GM21515 (cell line): Measurements from ENCODE around the gene CLRN3.

Source experiments
- ATAC-seq: cut with Tn5 transposase; IDR thresholded peaks from one replicate; pipeline ENCODE4 v1.9.1; 2021; ENCODE audit not compliant: unreplicated experiment

The CLRN3 gene

GRCh38 chr10:127875449-127875765 is 17.3 kb downstream of the CLRN3 start:
- ATAC-seq, result no peak

DNA sequence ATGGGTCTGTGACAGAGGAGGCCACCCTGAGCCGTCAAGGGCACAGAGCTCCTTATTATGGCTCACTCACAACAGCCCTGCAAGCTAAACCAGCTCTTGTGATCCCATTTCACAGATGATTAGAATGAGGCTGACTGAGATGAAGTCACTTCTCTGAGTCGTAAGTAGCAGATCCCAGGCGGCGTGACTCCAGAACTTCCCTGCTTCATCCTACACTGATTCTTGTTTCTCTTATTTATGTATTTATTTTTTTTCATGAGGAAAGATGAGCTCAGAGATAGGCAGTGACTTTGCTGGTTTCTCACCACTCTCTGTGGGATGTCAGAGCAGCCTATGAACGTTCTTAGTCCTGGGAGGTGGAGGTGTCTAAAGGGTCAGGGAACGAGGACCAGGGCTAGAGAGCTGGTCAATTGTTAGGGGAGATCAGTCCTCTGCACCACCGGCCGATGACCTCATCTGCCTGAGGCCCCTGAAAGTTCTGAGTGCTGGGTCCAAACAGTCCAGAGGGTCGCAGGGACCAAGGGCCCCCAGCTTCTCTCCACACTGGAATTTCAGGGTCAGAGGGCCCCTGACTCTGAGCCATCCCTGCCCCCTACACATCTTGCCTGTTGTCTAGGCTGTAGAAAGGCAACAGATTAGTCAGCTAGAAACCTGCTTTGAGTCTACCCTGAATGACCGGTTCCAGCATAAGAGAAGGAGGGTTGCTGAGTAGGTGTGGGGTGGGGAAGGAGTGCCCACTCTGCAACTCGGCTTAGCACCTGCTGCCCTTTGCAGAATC is 17.9 kb downstream of the CLRN3 start:
- no peak for ATAC-seq

DNA sequence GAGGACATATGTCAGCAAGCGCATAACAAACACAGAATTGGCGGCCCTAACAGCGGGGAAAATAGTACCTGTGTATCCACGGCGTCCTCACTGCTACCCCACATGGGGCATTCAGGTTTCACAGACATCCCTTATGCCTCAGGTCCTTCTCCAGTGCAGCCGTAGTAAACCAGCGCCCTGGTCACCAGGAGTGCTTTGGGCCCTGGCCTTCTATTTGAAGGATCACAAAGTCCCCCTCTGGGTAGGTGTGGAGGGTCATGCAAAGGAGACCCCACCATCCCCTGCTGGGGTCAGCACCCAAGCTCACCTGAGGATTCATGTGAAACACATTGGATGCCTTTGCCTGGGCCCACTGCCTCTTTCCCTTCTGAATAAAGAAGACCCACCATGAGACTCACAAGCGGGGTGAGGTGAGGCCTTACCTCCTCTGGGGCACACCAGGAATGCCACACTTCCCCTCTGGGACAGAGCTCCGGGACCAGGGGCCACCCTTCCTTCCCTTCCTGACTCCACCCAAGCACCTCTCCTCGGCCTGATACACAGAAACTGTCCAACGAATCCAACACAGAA is 18.8 kb downstream of the CLRN3 start:
- ATAC-seq, result no peak

GRCh38 chr10:127872871-127873600 is 19.7 kb downstream of the CLRN3 start:
- ATAC-seq, result no peak

DNA sequence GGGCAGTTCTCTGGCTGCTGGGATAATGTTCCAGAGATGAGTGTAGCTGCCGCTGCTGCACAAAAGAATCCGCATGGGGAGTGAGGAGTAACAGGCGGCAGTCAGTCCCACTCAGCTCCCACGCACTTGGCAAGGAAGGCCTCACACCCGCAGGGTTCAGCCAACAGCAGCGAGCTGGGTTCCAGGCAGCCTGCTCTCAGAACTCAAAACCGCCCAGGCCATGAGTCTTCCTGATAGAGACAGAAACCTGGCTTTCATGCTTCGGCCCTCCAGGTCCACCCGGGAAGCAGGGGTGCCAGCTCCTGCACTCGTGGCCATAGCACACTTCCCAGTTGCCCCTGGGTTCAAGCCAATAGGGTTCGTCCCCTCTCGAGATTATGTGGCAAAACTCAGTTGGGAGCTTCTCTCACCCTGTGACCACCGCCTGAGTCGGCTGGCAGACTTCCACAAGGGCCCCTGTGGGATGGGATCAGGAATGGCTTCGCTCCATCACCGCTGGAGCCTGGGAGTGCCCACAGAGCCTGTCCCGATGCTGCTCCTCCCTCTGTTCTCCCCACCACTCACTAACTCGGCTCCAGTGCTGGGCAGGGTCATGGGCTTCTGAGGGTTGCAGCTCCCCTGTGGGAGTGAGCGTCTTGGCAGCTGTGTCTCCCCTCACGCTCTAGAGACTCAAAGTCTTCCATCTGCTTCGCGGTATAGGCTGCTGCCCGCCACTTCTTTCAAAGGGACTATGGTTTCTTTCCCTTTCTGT is 20.6 kb downstream of the CLRN3 start:
- no peak for ATAC-seq

DNA sequence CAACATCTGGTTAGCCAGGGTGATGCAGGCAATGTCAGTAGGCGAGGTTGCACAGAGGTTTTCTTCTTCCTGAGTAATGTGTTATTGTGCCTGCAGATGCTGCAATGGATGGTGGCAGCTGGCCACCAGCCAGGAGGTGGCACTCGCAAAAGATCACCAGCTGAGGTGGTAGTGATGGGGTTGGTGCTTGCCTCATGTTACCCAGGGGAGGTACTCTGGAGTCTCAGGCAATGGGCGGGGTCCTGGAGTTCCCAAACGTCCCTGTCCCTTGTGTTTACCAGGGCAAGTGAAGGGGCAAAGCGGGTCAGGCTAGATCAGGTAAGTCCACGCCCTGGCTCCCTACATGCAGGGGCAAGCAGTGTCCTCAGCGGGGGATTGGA is 21.1 kb downstream of the CLRN3 start:
- no peak for ATAC-seq

GRCh38 chr10:127869329-127869728 is 23.4 kb downstream of the CLRN3 start:
- no peak for ATAC-seq

DNA sequence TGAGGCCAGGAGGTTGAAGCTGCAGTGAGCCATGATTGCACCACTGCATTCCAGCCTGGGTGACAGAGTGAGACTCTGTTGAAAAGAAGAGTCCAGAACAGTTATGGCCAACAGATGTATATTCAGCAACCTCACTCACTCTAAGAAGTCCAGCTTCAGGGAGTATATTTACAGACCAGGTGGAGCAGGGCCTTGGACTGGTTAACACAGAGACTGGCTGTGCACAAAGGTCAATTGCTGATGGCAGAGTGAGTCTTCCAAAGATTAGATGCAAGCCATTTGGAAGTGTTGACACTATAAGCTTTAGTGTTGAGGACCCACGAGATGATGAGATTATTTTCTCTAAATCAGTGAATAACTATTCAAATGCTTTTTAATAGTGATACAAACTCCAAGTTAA is 24.9 kb downstream of the CLRN3 start:
- ATAC-seq, result no peak

- no peak for ATAC-seq
Observed at GRCh38 chr10:127866276-127867013, 26.3 kb downstream of the CLRN3 start.

GRCh38 chr10:127863231-127863825 is 29.4 kb downstream of the CLRN3 start:
- ATAC-seq, result no peak

DNA sequence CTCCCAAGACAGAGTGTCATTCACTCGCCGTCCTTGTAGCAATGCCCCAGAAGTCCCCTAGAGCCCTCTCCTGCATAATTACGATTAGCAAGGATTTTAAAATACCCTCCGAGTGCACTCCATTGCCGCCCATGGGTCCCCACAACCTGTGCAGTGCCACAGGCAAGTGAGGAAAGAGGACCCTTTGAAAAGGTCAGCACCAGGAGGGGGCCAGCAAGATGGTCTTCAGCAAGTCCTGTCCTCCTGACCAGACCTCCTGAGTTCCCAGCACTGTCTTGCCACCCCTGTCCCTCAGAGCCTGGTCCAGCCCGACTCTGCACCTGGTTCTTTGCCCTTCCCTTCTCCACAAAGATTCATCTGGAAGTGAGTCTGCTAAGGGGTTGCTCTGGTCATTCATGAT is 32.1 kb downstream of the CLRN3 start:
- no peak for ATAC-seq

DNA sequence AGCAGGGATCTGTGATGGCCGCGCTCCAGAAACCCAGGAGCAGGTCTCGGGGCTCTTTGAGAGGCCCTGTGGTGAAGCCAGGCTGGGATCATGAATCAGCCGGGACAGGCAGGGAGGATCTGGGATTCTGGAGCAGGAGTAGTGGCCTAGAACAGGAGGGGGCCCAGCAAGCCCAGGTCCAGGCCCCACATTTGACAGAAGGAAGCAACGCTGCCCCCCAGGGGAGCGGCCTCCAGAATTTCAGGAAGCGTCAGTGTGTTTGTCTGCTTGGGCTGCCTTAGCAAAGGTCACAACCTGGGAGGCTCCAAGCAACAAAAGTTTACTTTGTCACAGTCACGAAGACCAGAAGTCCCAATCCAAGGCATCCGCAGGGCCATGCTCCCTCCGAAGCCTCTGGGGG is 36.8 kb downstream of the CLRN3 start:
- no peak for ATAC-seq

DNA sequence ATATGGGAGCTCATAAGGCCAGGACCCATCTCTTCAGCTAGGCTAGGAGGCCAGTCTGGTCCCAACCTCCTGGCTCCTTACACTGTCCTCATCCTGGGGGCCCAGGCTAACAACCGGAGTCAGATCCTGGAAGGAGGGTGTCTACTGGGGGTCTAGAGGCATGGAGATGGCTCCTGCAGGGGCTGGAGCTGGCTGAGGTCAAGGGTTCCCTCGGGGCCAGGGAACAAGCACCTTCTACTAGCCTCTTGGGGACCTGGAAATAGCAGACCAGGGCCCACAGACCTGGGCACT is 37.2 kb downstream of the CLRN3 start:
- no peak for ATAC-seq

GRCh38 chr10:127854769-127855590 is 37.8 kb downstream of the CLRN3 start:
- peak; percentile 82 for ATAC-seq

DNA sequence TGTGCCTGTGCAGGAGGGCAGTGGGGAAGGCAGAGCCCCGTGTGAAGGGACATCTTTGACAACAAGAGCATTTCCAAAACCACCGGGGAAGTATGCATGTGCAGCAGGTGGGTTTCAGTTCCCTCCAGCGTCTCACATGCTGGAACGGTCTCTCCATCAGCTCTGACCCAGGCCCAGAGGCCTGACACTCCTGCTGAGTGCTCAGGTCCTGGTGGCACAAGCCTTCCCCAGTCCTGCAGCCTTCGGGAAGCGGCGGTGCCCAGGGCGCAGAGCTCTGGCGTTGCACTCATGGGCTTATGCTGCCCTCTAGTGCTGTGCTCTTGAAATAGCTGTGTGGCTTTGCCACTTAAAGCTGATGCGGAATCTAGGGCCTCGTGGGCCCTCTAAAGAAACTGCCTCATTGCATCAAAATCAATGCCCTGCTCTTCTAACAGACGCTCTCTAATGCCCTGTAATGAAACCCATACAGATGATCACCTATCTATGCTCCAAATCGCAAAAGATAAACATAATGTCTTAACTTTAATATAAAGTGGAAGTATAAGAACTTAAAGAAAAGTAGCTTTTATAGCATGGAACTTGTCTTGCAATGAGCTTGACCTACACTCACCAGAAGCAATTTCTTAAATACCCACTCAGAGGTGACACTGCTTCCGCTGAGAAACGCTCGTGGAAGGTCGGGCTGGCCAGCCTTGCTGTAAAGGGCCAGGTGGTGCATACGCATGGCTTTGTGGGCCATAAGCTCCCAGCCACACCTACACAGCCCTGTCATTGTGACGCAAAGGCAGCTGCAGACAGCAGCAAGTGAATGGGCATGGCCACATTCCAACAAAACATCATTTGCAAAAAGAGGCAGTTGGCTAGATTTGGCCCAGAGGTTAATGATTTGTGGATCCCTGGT is 38.6 kb downstream of the CLRN3 start:
- peak; percentile 62 for ATAC-seq

DNA sequence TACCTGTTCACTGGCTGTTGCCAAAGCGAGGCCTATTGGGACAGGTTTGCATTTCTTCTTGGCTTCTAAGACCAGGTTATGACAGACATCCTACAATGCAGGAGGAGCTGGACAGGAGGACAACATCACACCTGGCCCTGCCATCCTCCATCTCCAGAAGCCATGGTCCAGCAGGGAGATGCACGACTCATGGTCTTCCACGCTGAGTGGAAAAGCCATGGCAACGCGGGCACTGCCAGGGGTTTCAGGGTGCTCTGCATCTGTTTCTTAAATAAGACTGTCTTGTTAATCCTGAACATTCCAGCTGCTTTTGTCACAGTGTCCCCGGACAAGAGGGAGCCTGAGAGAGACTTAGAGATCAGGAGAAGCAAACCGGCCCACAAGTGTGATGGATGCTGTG is 40.3 kb downstream of the CLRN3 start:
- ATAC-seq, result no peak

GRCh38 chr10:127851661-127852194 is 41.0 kb downstream of the CLRN3 start:
- ATAC-seq, result no peak

DNA sequence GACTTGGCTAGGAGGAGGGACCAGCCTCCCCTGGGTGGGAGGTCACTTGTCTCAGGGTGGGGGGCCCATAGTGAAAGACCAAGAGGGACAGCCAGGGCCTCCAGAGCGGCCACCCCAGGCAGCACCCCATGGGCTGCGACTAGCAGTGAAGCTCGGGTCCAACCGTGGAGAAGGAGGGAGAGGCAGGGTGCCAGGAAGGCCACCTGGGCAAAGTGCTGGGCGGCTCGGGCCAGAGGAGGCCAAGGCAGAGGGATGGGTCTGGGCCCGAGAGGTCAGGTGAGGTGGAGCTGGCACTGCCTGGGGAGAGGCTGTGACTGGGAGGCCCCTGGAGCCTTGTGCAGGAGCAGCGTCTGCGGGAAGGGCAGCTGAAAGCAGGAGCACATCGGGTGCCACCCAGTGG is 41.8 kb downstream of the CLRN3 start:
- no peak for ATAC-seq

DNA sequence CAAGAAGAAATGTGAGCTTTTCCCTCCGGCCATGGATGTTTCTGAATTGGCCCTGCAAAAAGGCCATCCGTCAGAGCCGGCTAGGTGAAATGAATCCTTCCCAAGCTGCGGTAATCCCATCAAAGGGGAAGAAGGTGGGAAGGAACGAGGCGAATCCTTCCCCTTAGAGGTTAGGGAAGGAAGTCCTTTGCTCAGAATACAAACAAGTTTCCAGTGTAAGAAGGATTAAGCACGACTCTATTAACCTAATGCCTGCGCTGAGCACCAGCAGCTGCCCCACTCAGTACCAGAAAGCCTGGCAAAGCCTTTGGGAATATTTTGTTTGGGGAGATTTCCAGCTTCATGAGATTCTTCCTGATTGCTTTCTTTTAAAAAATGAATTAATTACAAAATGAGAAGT is 42.8 kb downstream of the CLRN3 start:
- ATAC-seq, result no peak
